ENCODE data around the gene PSMB11. TPM values are rescaled to one million over a fixed set of nuclear protein-coding genes. Genes with fewer than 3 reads are reported as not detected.
"Not testable (repeated sequence)": the region's sequence is repeated elsewhere in the genome, so short reads cannot be mapped to it uniquely, and the experiment has no call there.

The PSMB11 gene
- total RNA-seq, 1 donor from 2014 or later: not detected

GRCh38 chr14:23006544-23007419 lies 35.2 kb upstream of the PSMB11 start:
- Mint-ChIP-seq H3K27me3 (no peaks in the 10 kb centered on the region), H3K4me3 (peak overlapping the region; percentile 92), H3K4me1 (peaks cover 36% of the 10 kb centered on the region), H3K9me3 (no peaks in the 10 kb centered on the region), H3K27ac (peak overlapping the region; percentile 95), H3K36me3 (ENCODE audit: low read depth) (no peaks in the 10 kb centered on the region)
- peak; percentile 99 for DNase-seq
- intact Hi-C loops (cut with micrococcal nuclease): loop anchor here (1.0 to 5.0 kb wide), 5 partner anchors 20 to 418 kb away; partner anchors contain the start of genes CDH24, DAD1 and LRP10

GRCh38 chr14:23008831-23009230 lies 33.2 kb upstream of the PSMB11 start:
- DNase-seq: no peak
- H3K27ac Mint-ChIP-seq: peak overlapping the region; percentile 95
- intact Hi-C loops (cut with micrococcal nuclease): loop anchor here (5.0 kb wide), 1 partner anchor 48 kb away; the partner anchor contains the start of gene CDH24
- peaks cover 36% of the 10 kb centered on the region for H3K4me1 Mint-ChIP-seq
- H3K9me3 Mint-ChIP-seq: no peaks in the 10 kb centered on the region
- no peaks in the 10 kb centered on the region for H3K36me3 Mint-ChIP-seq (ENCODE audit: low read depth)
- peak overlapping the region; percentile 90 for H3K4me3 Mint-ChIP-seq
- no peaks in the 10 kb centered on the region for H3K27me3 Mint-ChIP-seq

GRCh38 chr14:23009483-23009938 lies 32.5 kb upstream of the PSMB11 start:
- peaks cover 36% of the 10 kb centered on the region for H3K4me1 Mint-ChIP-seq
- peak overlapping the region; percentile 91 for H3K27ac Mint-ChIP-seq
- no peaks in the 10 kb centered on the region for H3K36me3 Mint-ChIP-seq (ENCODE audit: low read depth)
- H3K4me3 Mint-ChIP-seq: peak overlapping the region; percentile 90
- intact Hi-C loops (cut with micrococcal nuclease): loop anchor here (5.0 kb wide), 1 partner anchor 48 kb away; the partner anchor contains the start of gene CDH24
- H3K27me3 Mint-ChIP-seq: no peaks in the 10 kb centered on the region
- no peaks in the 10 kb centered on the region for H3K9me3 Mint-ChIP-seq
- peak; percentile 63 for DNase-seq

- DNase-seq: peak; percentile 95
- Mint-ChIP-seq H3K36me3 (ENCODE audit: low read depth) (no peaks in the 10 kb centered on the region), H3K4me1 (peaks cover 33% of the 10 kb centered on the region), H3K27me3 (no peaks in the 10 kb centered on the region), H3K9me3 (no peaks in the 10 kb centered on the region), H3K4me3 (peak within 1 kb of the TSS; percentile 90), H3K27ac (peak within 1 kb of the TSS; percentile 95)
- intact Hi-C loops (cut with micrococcal nuclease): loop anchor here (1.0 to 5.0 kb wide), 2 partner anchors 47 to 81 kb away; partner anchors contain the start of genes CDH24 and PRMT5
Measured at GRCh38 chr14:23009939-23010726, 31.9 kb upstream of the PSMB11 start, which contains the start of gene C14orf93. C14orf93 (minus strand) TSS chr14:23010143; CDS start chr14:22999023, 11,120 bp downstream.

- H3K4me1 Mint-ChIP-seq: peaks cover 20% of the 10 kb centered on the region
- no peak for DNase-seq
- intact Hi-C loops (cut with micrococcal nuclease): no loop called here
- H3K27ac Mint-ChIP-seq: no peak overlapping the region
- no peak overlapping the region for H3K4me3 Mint-ChIP-seq
- peaks cover 2% of the 10 kb centered on the region for H3K36me3 Mint-ChIP-seq (ENCODE audit: low read depth)
- no peaks in the 10 kb centered on the region for H3K9me3 Mint-ChIP-seq
- no peaks in the 10 kb centered on the region for H3K27me3 Mint-ChIP-seq
Measured at GRCh38 chr14:23013054-23013748, 28.8 kb upstream of the PSMB11 start.

DNA sequence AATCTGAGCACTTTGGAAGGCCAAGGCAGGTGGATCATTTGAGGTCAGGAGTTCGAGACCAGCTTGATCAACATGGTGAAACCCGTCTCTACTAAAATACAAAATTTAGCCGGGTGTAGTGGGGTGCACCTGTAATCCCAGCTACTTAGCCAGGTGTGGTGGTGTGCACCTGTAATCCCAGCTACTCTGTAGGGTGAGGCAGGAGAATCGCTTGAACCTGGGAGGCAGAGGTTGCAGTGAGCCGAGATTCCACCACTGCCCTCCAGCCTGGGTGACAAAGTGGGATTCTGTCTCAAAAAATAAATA lies 28.3 kb upstream of the PSMB11 start:
- H3K27me3 Mint-ChIP-seq; intact Hi-C loops (cut with micrococcal nuclease); H3K4me3 Mint-ChIP-seq; DNase-seq; H3K36me3 Mint-ChIP-seq (ENCODE audit: low read depth); H3K27ac Mint-ChIP-seq; H3K9me3 Mint-ChIP-seq: not testable (repeated sequence)
- peaks cover 16% of the 10 kb centered on the region for H3K4me1 Mint-ChIP-seq

DNA sequence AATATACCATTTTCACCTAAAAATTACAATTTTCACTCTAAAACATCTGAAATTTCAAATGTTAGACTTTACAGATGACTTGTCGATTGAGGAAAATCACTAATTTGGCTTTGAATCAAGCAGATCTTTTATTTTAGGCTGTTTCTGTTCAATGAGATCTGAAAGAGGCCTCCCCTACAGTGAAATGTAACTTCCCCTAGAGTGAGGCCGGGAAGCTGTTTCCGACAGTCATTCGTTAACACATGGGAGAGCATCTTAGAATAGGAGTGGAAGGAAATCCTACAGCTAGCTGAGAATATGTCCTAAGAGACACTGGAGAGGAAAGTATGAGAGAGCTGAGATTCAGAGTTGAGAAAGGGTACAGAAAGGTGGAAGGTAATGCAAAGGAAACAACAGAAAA lies 26.4 kb upstream of the PSMB11 start:
- Mint-ChIP-seq H3K4me3 (peak overlapping the region; percentile 42), H3K4me1 (peaks cover 8% of the 10 kb centered on the region), H3K27ac (peak overlapping the region; percentile 1), H3K36me3 (ENCODE audit: low read depth) (peaks cover 2% of the 10 kb centered on the region), H3K9me3 (no peaks in the 10 kb centered on the region), H3K27me3 (no peaks in the 10 kb centered on the region)
- intact Hi-C loops (cut with micrococcal nuclease): no loop called here
- no peak for DNase-seq

DNA sequence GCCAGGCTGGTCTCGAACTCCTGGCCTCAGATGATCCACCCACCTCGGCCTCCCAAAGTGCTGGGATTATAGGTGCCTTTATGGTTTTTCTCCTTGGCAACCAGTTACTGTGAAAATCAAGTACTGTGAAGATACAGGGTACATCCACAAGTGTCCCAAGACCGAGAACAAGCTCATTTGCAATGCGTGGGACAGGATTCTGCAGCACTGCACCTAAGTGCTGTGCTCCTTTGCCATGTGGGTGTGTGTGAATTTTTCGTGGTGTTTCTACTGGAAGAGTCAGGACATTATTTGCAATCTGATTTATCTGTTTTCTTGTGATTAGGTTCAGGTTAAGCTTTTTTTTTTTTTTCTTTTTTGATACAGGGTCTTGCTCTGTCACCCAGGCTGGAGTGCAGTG lies 24.9 kb upstream of the PSMB11 start:
- intact Hi-C loops (cut with micrococcal nuclease): no loop called here
- Mint-ChIP-seq H3K27me3 (no peaks in the 10 kb centered on the region), H3K4me3 (no peak overlapping the region), H3K36me3 (ENCODE audit: low read depth) (peaks cover 4% of the 10 kb centered on the region), H3K27ac (no peak overlapping the region), H3K9me3 (no peaks in the 10 kb centered on the region), H3K4me1 (peaks cover 14% of the 10 kb centered on the region)
- no peak for DNase-seq

GRCh38 chr14:23018107-23018506 lies 23.9 kb upstream of the PSMB11 start:
- DNase-seq: no peak
- H3K27ac Mint-ChIP-seq: no peak overlapping the region
- intact Hi-C loops (cut with micrococcal nuclease): no loop called here
- no peaks in the 10 kb centered on the region for H3K9me3 Mint-ChIP-seq
- peaks cover 9% of the 10 kb centered on the region for H3K36me3 Mint-ChIP-seq (ENCODE audit: low read depth)
- H3K4me1 Mint-ChIP-seq: peaks cover 19% of the 10 kb centered on the region
- no peak overlapping the region for H3K4me3 Mint-ChIP-seq
- H3K27me3 Mint-ChIP-seq: no peaks in the 10 kb centered on the region

GRCh38 chr14:23020143-23021128 lies 21.6 kb upstream of the PSMB11 start:
- intact Hi-C loops (cut with micrococcal nuclease): no loop called here
- Mint-ChIP-seq H3K4me1 (peaks cover 37% of the 10 kb centered on the region), H3K27ac (no peak overlapping the region), H3K4me3 (no peak overlapping the region), H3K9me3 (no peaks in the 10 kb centered on the region), H3K36me3 (ENCODE audit: low read depth) (peaks cover 27% of the 10 kb centered on the region), H3K27me3 (no peaks in the 10 kb centered on the region)
- no peak for DNase-seq

DNA sequence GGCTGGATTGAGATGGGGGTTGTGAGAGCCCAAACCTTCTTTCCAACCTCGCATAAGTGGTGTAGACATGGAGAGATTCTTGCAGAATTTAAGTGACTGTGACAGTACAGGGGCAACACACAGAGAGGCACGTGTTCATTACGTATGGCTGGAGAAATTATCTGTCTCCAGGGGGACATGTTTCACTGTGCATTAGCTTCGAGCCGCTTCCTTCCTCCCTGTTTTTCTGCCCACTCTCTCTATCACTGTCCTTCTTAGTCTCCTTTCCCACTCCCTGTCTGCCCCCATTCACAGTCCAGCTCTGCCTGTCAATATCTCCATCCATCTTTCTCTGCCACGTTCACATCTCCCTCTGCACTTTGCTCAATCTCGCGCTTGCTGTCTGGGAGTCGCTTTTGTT lies 20.6 kb upstream of the PSMB11 start:
- no peaks in the 10 kb centered on the region for H3K27me3 Mint-ChIP-seq
- peaks cover 40% of the 10 kb centered on the region for H3K4me1 Mint-ChIP-seq
- no peak for DNase-seq
- peaks cover 35% of the 10 kb centered on the region for H3K36me3 Mint-ChIP-seq (ENCODE audit: low read depth)
- peak overlapping the region; percentile 1 for H3K4me3 Mint-ChIP-seq
- H3K27ac Mint-ChIP-seq: no peak overlapping the region
- H3K9me3 Mint-ChIP-seq: no peaks in the 10 kb centered on the region
- intact Hi-C loops (cut with micrococcal nuclease): no loop called here

- no peaks in the 10 kb centered on the region for H3K27me3 Mint-ChIP-seq
- H3K4me1 Mint-ChIP-seq: peaks cover 40% of the 10 kb centered on the region
- no peaks in the 10 kb centered on the region for H3K9me3 Mint-ChIP-seq
- DNase-seq: no peak
- H3K27ac Mint-ChIP-seq: no peak overlapping the region
- intact Hi-C loops (cut with micrococcal nuclease): no loop called here
- H3K36me3 Mint-ChIP-seq (ENCODE audit: low read depth): peaks cover 35% of the 10 kb centered on the region
- no peak overlapping the region for H3K4me3 Mint-ChIP-seq
Measured at GRCh38 chr14:23021889-23022442, 20.0 kb upstream of the PSMB11 start.
